K562 (cell line): ENCODE data around the gene ERO1B. TPM values are rescaled to one million over a fixed set of nuclear protein-coding genes. Genes with fewer than 3 reads are reported as not detected.
A peak's percentile ranks its signal among the peaks of the same experiment; 100 is the strongest.

Source experiments
- ARID1B ChIP-seq: fragments of 450-650 bp; IDR thresholded peaks from 2 replicates; pipeline ENCODE4 v1.6.1; 2016; ENCODE audit warnings: antibody characterized with exemption, mild to moderate bottlenecking, inconsistent platforms
- ARNT ChIP-seq, 2 experiments: fragments of 450-650 bp; IDR thresholded peaks; 2 replicates each; pipeline ENCODE4 v1.6.1; 2016; ENCODE audit warnings: mild to moderate bottlenecking in 1 of 2
- FOXK2 ChIP-seq, 2 experiments: fragments of 450-650 bp; IDR thresholded peaks in 1 of 2; conservative IDR thresholded peaks in 1 of 2; 2 replicates each; pipeline ENCODE4 v1.6.1; 2016; ENCODE audit warnings: low read depth in 2 of 2, mild to moderate bottlenecking in 1 of 2
- GABPB1 ChIP-seq: sonication (generic); formaldehyde crosslinking; IDR thresholded peaks from 2 replicates; pipeline ENCODE4 v1.8.0; 2022; ENCODE audit warnings: mild to moderate bottlenecking, missing genetic modification reagents
- GTF2E2 ChIP-seq: fragments of 200-800 bp; sonication (Bioruptor generic); IDR thresholded peaks from 2 replicates; pipeline ENCODE4 v1.6.1; 2016; ENCODE audit warnings: missing genetic modification characterization, missing compliant biosample characterization
- L3MBTL2 ChIP-seq: fragments of 450-650 bp; IDR thresholded peaks from 2 replicates; pipeline ENCODE4 v1.6.1; 2016; ENCODE audit warnings: mild to moderate bottlenecking, moderate library complexity
- NFYB ChIP-seq: IDR thresholded peaks from 2 replicates; pipeline ENCODE4 v1.6.1; 2011; ENCODE audit warnings: mild to moderate bottlenecking, moderate library complexity; ENCODE audit not compliant: insufficient read length; ENCODE audit errors: extremely low read depth
- OTX1 ChIP-seq: fragments of 450-650 bp; formaldehyde crosslinking; IDR thresholded peaks from 2 replicates; pipeline ENCODE4 v1.4.0; 2022; ENCODE audit warnings: mild to moderate bottlenecking
- POLR2B ChIP-seq: fragments of 450-650 bp; IDR thresholded peaks from 2 replicates; pipeline ENCODE4 v1.6.1; 2018; ENCODE audit warnings: low read depth; ENCODE audit not compliant: partially characterized antibody
- RBFOX2 ChIP-seq: fragments of 200-400 bp; formaldehyde crosslinking; IDR thresholded peaks from 2 replicates; pipeline ENCODE4 v1.6.1; 2017; ENCODE audit warnings: low read depth, mild to moderate bottlenecking, low read length, moderate library complexity
- SIN3A ChIP-seq, 2 experiments: fragments of 150-350 bp in 1 of 2; IDR thresholded peaks; 2 replicates each; pipeline ENCODE4 v1.6.1; 2011 to 2016; ENCODE audit warnings: borderline replicate concordance in 2 of 2, low read depth in 2 of 2, low read length in 2 of 2, mild to moderate bottlenecking in 2 of 2, moderate library complexity in 2 of 2; ENCODE audit not compliant: control insufficient read depth in 1 of 2
- SMARCA4 ChIP-seq: fragments of 450-650 bp; IDR thresholded peaks from 2 replicates; pipeline ENCODE4 v1.6.1; 2016
- TAF15 ChIP-seq: fragments of 200-400 bp; formaldehyde crosslinking; IDR thresholded peaks from 2 replicates; pipeline ENCODE4 v1.6.1; 2017; ENCODE audit warnings: mild to moderate bottlenecking, low read depth, low read length, moderate library complexity
- polyA plus RNA-seq, 8 experiments: library from polyadenylated mRNA; depleted of rRNA in 4 of 8; stranded (reverse) in 5 of 8; unstranded in 3 of 8; fragments of >200 nt; fragmentation: Nextera tagmentation in 2 of 8; fragmentation: Illumina TruSeq in 1 of 8; extraction: Ambion mirVana in 2 of 8; extraction: Trizol in 1 of 8; gene quantifications; 2 replicates each; pipeline versions ENCODE4 v1.2.1 to v1.2.3, GENCODE V29; 2011 to 2014; ENCODE audit warnings: inconsistent platforms in 1 of 8, missing spikeins in 1 of 8
- total RNA-seq, 7 experiments: library from RNA; depleted of rRNA in 6 of 7; stranded (reverse); fragments of >200 nt in 6 of 7; fragmentation: Illumina TruSeq in 2 of 7; extraction: Trizol in 2 of 7; gene quantifications; 2 replicates each; pipeline versions ENCODE4 v1.2.1 to v1.2.3, GENCODE V29; 2011 to 2021; ENCODE audit warnings: low replicate concordance in 1 of 7
- TF ChIP-seq, protein P1 (sequence below): fragments of 250-450 bp; sonication (Bioruptor Pico); IDR thresholded peaks from 2 replicates; pipeline ENCODE4 v1.8.0; 2022; ENCODE audit warnings: inconsistent platforms
- TF ChIP-seq, protein P2 (sequence below): fragments of 450-650 bp; IDR thresholded peaks from 2 replicates; pipeline ENCODE4 v1.6.1; 2016
- TF ChIP-seq, protein P3 (sequence below): IDR thresholded peaks from 2 replicates; pipeline ENCODE4 v1.6.1; 2011; ENCODE audit not compliant: insufficient read length; ENCODE audit errors: extremely low read depth
- TF ChIP-seq, protein P4 (sequence below): fragments of 450-650 bp; formaldehyde crosslinking; IDR thresholded peaks from 2 replicates; pipeline ENCODE4 v1.4.0; 2022; ENCODE audit warnings: missing genetic modification characterization
- TF ChIP-seq, protein P5 (sequence below), 2 experiments: IDR thresholded peaks; 2 replicates each; pipeline ENCODE4 v1.6.1; 2011; ENCODE audit warnings: borderline replicate concordance in 1 of 2, control low read depth in 1 of 2, low read depth in 1 of 2, low read length in 1 of 2, mild to moderate bottlenecking in 1 of 2, mixed read lengths in 1 of 2, moderate library complexity in 1 of 2; ENCODE audit not compliant: insufficient read depth in 1 of 2, insufficient read length in 1 of 2, poor library complexity in 1 of 2, severe bottlenecking in 1 of 2; ENCODE audit errors: extremely low read depth in 1 of 2

Gene ERO1B
- total and polyA plus RNA-seq, 9 of the 15 experiments (the other 6 are each of a cell fraction or from before 2014, with no cell fraction given), result 0.59 to 6.4 (median 4.2) TPM

DNA sequence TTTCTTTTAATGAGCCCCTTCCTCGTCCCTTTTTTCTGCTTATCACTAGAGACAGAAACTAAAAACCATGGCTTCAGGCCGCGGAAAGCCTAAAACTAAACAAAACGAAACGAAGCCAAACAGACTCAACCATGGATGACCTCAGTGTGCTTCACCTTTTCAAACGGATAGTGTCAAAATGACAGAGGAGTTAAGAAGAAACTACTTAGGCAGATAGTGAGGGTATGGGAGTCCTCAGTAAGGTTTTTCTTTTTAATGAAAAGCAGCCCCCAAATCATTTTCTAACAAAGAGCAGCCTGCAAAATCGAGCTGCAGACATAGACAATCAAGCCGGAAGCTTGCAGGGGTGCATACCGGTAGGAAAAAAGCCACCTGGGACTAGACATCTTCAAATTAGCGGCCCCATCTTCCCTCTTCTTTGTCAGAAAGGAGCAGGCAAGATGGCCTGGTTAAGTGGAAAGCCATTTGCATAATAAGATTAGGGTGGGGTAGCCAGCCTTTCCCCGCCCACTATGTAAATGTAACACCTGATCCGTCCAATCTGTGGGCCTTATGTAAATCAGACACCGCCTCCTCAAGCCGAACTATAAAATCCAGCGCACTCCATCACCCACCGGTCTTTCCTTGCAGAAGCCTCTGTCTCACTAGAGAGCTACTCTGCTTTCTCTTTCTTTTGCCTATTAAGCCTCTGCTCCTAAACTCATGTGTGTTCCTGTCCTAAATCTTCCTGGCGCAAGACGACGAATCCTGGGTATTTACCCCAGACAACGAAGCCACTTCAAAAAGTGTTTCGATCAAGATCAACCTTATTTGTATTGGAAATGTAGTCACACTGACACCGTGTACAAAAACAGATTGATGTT is 6.2 kb upstream of the ERO1B start (continued):
- TF ChIP-seq RBFOX2 (peak; percentile 68), L3MBTL2 (peak; percentile 84), GTF2E2 (tag) (peak; percentile 82), OTX1 (CRISPR knock-in tag) (0 out of 2 replicates have a peak, but pooled peaks have one; percentile 27), GABPB1 (CRISPR knock-in tag) (no peak), NFYB (peak; percentile 17), SMARCA4 (no peak), ARID1B (peak; percentile 28), FOXK2 (conservative IDR thresholded peaks at IDR 0.05 in 1 of 2, IDR thresholded peaks at IDR 0.05 in 1 of 2; ENCODE audit: low read depth in 2 of 2) (peak in 1 of 2 experiments; percentile 76; a peak in 1 of 4 replicates), POLR2B (peak; percentile 97), ARNT (IDR thresholded peaks at IDR 0.05) (peak in 1 of 2 experiments; percentile 69; a peak in 1 of 4 replicates), TAF15 (no peak), SIN3A (IDR thresholded peaks at IDR 0.05; ENCODE audit: borderline replicate concordance in 2 of 2, control insufficient read depth in 1 of 2, low read depth in 2 of 2, low read length in 2 of 2) (no peak)
- TF ChIP-seq, protein P1, sequence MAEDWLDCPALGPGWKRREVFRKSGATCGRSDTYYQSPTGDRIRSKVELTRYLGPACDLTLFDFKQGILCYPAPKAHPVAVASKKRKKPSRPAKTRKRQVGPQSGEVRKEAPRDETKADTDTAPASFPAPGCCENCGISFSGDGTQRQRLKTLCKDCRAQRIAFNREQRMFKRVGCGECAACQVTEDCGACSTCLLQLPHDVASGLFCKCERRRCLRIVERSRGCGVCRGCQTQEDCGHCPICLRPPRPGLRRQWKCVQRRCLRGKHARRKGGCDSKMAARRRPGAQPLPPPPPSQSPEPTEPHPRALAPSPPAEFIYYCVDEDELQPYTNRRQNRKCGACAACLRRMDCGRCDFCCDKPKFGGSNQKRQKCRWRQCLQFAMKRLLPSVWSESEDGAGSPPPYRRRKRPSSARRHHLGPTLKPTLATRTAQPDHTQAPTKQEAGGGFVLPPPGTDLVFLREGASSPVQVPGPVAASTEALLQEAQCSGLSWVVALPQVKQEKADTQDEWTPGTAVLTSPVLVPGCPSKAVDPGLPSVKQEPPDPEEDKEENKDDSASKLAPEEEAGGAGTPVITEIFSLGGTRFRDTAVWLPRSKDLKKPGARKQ, result peak; percentile 83; the same call in 1 of the 2 replicates
- TF ChIP-seq, protein P2, sequence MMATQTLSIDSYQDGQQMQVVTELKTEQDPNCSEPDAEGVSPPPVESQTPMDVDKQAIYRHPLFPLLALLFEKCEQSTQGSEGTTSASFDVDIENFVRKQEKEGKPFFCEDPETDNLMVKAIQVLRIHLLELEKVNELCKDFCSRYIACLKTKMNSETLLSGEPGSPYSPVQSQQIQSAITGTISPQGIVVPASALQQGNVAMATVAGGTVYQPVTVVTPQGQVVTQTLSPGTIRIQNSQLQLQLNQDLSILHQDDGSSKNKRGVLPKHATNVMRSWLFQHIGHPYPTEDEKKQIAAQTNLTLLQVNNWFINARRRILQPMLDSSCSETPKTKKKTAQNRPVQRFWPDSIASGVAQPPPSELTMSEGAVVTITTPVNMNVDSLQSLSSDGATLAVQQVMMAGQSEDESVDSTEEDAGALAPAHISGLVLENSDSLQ, result peak; percentile 67
- TF ChIP-seq, protein P3, sequence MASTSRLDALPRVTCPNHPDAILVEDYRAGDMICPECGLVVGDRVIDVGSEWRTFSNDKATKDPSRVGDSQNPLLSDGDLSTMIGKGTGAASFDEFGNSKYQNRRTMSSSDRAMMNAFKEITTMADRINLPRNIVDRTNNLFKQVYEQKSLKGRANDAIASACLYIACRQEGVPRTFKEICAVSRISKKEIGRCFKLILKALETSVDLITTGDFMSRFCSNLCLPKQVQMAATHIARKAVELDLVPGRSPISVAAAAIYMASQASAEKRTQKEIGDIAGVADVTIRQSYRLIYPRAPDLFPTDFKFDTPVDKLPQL, result peak; percentile 76
- TF ChIP-seq, protein P4, sequence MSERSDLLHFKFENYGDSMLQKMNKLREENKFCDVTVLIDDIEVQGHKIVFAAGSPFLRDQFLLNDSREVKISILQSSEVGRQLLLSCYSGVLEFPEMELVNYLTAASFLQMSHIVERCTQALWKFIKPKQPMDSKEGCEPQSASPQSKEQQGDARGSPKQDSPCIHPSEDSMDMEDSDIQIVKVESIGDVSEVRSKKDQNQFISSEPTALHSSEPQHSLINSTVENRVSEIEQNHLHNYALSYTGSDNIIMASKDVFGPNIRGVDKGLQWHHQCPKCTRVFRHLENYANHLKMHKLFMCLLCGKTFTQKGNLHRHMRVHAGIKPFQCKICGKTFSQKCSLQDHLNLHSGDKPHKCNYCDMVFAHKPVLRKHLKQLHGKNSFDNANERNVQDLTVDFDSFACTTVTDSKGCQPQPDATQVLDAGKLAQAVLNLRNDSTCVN (CRISPR knock-in tag), result 0 out of 2 replicates have a peak, but pooled peaks have one; percentile 36
- TF ChIP-seq, protein P5, sequence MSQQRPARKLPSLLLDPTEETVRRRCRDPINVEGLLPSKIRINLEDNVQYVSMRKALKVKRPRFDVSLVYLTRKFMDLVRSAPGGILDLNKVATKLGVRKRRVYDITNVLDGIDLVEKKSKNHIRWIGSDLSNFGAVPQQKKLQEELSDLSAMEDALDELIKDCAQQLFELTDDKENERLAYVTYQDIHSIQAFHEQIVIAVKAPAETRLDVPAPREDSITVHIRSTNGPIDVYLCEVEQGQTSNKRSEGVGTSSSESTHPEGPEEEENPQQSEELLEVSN (IDR thresholded peaks at IDR 0.05; ENCODE audit: borderline replicate concordance in 1 of 2, extremely low read depth in 1 of 2, insufficient read depth in 1 of 2, insufficient read length in 1 of 2, low read depth in 1 of 2, low read length in 1 of 2, poor library complexity in 1 of 2, severe bottlenecking in 1 of 2), result peak in 1 of 2 experiments; percentile 34
